Effector memory CD4-positive, alpha-beta T cell (primary cell): ENCODE data around the gene HOXA4.
A peak's percentile ranks its signal among the peaks of the same experiment; 100 is the strongest.

ENCODE experiments used
- DNase-seq, 3 donors: peaks; one replicate each; pipeline ENCODE4 v3.0.0-alpha.2; 2020
- H3K27ac ChIP-seq: 2 replicates; pipeline ENCODE4 v1.7.0; 2013; ENCODE audit warnings: mild to moderate bottlenecking, low read length, moderate library complexity; ENCODE audit not compliant: insufficient read depth, poor library complexity, severe bottlenecking
- H3K27me3 ChIP-seq: replicated peaks from 2 replicates; pipeline ENCODE4 v1.7.0; 2013; ENCODE audit warnings: mild to moderate bottlenecking, low read length; ENCODE audit not compliant: insufficient read depth, control insufficient read depth, poor library complexity, severe bottlenecking
- H3K36me3 ChIP-seq: 2 replicates; pipeline ENCODE4 v1.7.0; 2013; ENCODE audit warnings: mild to moderate bottlenecking, low read length, moderate library complexity; ENCODE audit not compliant: control insufficient read depth, insufficient read depth
- H3K4me1 ChIP-seq: 2 replicates; pipeline ENCODE4 v1.7.0; 2013; ENCODE audit warnings: low read length, mild to moderate bottlenecking; ENCODE audit not compliant: control insufficient read depth, insufficient read depth, poor library complexity, severe bottlenecking
- H3K4me3 ChIP-seq: 2 replicates; pipeline ENCODE4 v1.7.0; 2013; ENCODE audit warnings: low read length, low read depth, mild to moderate bottlenecking; ENCODE audit not compliant: insufficient read depth, poor library complexity, severe bottlenecking
- H3K9me3 ChIP-seq: 2 replicates; pipeline ENCODE4 v1.7.0; 2013; ENCODE audit warnings: mild to moderate bottlenecking, low read length, moderate library complexity; ENCODE audit not compliant: control insufficient read depth

HOXA4 gene

DNA sequence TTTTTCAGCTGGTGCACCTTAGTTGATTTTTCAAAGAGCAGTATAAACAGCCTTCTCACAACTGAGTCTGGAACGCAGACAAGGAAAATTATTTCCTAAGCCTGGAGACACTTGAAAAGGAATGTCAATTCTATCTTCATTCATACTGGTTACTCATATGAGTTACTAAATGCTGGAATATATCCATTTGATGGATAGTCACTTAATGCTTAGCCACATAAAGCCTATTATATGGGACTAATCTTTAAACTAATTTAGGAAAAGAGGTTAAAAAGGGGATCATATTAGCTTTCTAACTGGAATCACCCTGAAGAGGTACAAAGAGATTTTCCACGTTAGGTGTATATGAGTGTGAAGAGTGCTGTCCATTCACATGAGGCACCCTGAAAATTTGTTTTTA is 1.7 kb upstream of the HOXA4 start:
- H3K36me3 ChIP-seq: no peaks in the 10 kb centered on the region
- H3K27me3 ChIP-seq: peaks cover 7% of the 10 kb centered on the region
- H3K4me3 ChIP-seq: no peak overlapping the region
- H3K9me3 ChIP-seq: no peaks in the 10 kb centered on the region
- no peak overlapping the region for H3K27ac ChIP-seq
- DNase-seq: no peak
- no peaks in the 10 kb centered on the region for H3K4me1 ChIP-seq

DNA sequence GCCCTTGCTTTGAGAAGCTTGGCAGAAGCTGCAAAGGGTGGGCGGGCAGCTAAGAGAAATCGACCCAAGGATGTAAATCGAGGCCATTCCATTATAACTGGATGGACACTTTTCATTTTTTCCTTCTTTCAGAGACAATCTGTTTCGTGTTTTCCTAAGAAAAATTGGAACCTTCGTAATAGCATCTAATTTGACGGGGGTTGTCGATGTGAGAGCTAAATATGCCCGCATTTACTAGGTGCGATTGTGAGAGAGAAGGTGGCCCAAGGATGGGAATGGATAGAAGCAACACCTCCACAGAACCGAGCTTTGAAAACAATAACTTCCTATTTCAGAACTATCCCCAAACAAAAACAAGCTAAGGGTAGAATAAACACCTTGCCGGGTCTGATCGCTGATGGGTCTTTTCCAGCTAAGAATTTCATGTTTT is 848 bp upstream of the HOXA4 start:
- Histone ChIP-seq H3K9me3 (no peaks in the 10 kb centered on the region), H3K36me3 (no peaks in the 10 kb centered on the region), H3K4me1 (no peaks in the 10 kb centered on the region), H3K27ac (no peak overlapping the region), H3K4me3 (peak overlapping the region; percentile 55), H3K27me3 (peaks cover 6% of the 10 kb centered on the region)
- no peak for DNase-seq

- no peak for DNase-seq
- Histone ChIP-seq H3K36me3 (no peaks in the 10 kb centered on the region), H3K9me3 (no peaks in the 10 kb centered on the region), H3K4me3 (no peak overlapping the region), H3K27me3 (peaks cover 6% of the 10 kb centered on the region), H3K4me1 (no peaks in the 10 kb centered on the region), H3K27ac (no peak overlapping the region)
Measured at GRCh38 chr7:27129729-27130539, 623 bp downstream of the HOXA4 start.

- H3K4me3 ChIP-seq: no peak overlapping the region
- no peaks in the 10 kb centered on the region for H3K36me3 ChIP-seq
- no peaks in the 10 kb centered on the region for H3K9me3 ChIP-seq
- no peaks in the 10 kb centered on the region for H3K4me1 ChIP-seq
- no peak overlapping the region for H3K27ac ChIP-seq
- H3K27me3 ChIP-seq: peaks cover 6% of the 10 kb centered on the region
- no peak for DNase-seq
Measured at GRCh38 chr7:27128776-27129728, 1.5 kb downstream of the HOXA4 start.

GRCh38 chr7:27128034-27128433 is 2.5 kb downstream of the HOXA4 start:
- Histone ChIP-seq H3K9me3 (no peaks in the 10 kb centered on the region), H3K27ac (no peak overlapping the region), H3K27me3 (peaks cover 6% of the 10 kb centered on the region), H3K4me3 (no peak overlapping the region), H3K4me1 (no peaks in the 10 kb centered on the region), H3K36me3 (no peaks in the 10 kb centered on the region)
- DNase-seq: no peak

- Histone ChIP-seq H3K27ac (no peak overlapping the region), H3K9me3 (no peaks in the 10 kb centered on the region), H3K4me3 (no peak overlapping the region), H3K27me3 (peaks cover 6% of the 10 kb centered on the region), H3K36me3 (no peaks in the 10 kb centered on the region), H3K4me1 (no peaks in the 10 kb centered on the region)
- no peak for DNase-seq
Measured at GRCh38 chr7:27126596-27127327, 3.8 kb downstream of the HOXA4 start.

GRCh38 chr7:27125986-27126394 is 4.6 kb downstream of the HOXA4 start:
- DNase-seq: no peak
- Histone ChIP-seq H3K27ac (no peak overlapping the region), H3K9me3 (no peaks in the 10 kb centered on the region), H3K4me1 (no peaks in the 10 kb centered on the region), H3K4me3 (no peak overlapping the region), H3K36me3 (no peaks in the 10 kb centered on the region), H3K27me3 (peaks cover 6% of the 10 kb centered on the region)

DNA sequence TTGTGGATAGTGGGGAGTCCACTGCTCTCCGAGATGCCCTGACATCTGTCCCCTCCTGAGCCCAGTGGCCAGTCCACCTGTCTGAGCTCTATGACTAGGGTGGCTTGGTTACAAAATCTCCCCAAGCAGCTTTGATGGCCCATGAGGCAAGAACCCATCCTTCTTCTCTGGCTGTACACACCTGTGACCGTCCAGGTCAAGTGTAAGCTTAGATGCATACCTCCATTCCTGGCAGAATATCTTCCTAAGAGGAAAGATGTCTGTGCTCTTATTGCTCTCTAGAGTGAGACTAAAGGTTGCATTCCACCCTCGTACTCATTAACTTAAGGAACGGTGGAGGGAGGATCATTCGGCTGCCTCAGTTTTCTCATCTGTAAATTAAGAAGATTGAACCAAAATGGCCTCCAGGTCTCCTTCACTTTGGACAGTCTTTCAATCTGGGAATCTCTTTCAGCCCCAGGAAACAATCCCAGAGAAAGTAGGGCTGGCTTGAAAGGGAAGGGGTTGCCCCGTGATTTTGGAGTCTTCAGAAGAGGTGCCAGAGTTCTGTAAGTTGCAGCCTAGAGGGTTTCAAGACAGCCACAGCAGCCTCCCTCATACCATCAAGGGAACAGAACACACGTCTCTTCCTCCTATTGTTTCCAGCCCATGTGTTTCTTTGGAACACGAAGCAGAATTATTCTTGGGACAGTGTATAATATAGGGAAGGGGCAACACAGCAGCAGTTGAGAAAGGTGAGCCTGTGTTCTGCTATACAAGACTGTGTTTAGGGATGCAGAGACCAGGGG is 5.5 kb downstream of the HOXA4 start:
- Histone ChIP-seq H3K27ac (no peak overlapping the region), H3K4me3 (no peak overlapping the region), H3K4me1 (no peaks in the 10 kb centered on the region), H3K27me3 (peaks cover 6% of the 10 kb centered on the region), H3K36me3 (no peaks in the 10 kb centered on the region), H3K9me3 (no peaks in the 10 kb centered on the region)
- DNase-seq: no peak
